ENCODE results near the gene RBPMS2. TPM values are rescaled to one million over a fixed set of nuclear protein-coding genes. Genes with fewer than 3 reads are reported as not detected.

The RBPMS2 gene
- total RNA-seq, 1 donor from 2014 or later: 3.7 TPM

DNA sequence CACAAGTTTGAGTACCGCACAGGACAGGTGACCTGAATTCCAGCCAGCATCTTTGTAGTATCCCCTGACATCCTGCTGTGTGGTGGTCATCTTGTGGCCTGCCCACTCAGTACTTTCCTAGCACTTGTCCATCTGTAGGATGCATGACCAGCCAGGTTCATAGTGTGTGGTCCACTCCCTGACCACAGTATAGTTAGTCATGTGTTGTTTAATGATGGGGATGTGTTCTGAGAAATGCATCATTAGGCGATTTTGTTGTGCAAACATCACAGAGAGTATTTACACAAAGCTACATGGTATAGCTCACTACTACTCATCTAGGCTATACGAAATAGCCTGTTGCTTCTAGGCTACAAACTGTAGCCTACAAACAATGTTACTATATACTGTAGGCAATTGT is 16.9 kb upstream of the RBPMS2 start:
- Histone ChIP-seq H3K4me1 (no peaks in the 10 kb centered on the region), H3K27me3 (no peaks in the 10 kb centered on the region), H3K27ac (no peak overlapping the region), H3K9me3 (no peaks in the 10 kb centered on the region), H3K36me3 (no peaks in the 10 kb centered on the region), H3K4me3 (no peak overlapping the region)
- DNase-seq (ENCODE audit: extremely low spot score in 2 of 2): no peak
- intact Hi-C loops (cut with DNase I): no loop called here
- TF ChIP-seq, protein P1, sequence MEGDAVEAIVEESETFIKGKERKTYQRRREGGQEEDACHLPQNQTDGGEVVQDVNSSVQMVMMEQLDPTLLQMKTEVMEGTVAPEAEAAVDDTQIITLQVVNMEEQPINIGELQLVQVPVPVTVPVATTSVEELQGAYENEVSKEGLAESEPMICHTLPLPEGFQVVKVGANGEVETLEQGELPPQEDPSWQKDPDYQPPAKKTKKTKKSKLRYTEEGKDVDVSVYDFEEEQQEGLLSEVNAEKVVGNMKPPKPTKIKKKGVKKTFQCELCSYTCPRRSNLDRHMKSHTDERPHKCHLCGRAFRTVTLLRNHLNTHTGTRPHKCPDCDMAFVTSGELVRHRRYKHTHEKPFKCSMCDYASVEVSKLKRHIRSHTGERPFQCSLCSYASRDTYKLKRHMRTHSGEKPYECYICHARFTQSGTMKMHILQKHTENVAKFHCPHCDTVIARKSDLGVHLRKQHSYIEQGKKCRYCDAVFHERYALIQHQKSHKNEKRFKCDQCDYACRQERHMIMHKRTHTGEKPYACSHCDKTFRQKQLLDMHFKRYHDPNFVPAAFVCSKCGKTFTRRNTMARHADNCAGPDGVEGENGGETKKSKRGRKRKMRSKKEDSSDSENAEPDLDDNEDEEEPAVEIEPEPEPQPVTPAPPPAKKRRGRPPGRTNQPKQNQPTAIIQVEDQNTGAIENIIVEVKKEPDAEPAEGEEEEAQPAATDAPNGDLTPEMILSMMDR (IDR thresholded peaks at IDR 0.05): no peak
- TF ChIP-seq POLR2A (IDR thresholded peaks at IDR 0.05) (no peak), POLR2AphosphoS5 (IDR thresholded peaks at IDR 0.05; ENCODE audit: insufficient read depth in 1 of 2, low read depth in 1 of 2) (no peak)

DNA sequence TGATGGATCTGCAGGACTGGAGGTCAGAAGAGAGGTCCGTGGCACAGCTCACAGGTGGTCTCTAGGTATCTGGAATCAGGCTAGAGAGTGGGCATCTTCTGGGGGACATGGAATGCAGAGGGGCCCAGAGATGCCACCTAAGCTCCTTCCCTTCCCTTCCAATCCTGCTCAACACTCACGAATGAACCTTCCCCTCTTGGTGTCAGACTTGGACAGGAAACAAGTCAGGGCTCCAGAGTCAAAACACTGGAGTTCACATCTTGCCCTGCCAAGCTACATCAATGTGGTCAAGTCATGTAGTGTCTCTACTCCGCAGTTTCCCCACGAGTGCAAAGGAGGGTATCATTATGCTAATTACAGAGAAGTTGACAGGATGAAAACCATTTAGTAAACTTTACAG is 16.0 kb upstream of the RBPMS2 start:
- Histone ChIP-seq H3K4me1 (no peaks in the 10 kb centered on the region), H3K9me3 (no peaks in the 10 kb centered on the region), H3K36me3 (no peaks in the 10 kb centered on the region), H3K27ac (no peak overlapping the region), H3K4me3 (no peak overlapping the region), H3K27me3 (no peaks in the 10 kb centered on the region)
- no peak for DNase-seq (ENCODE audit: extremely low spot score in 2 of 2)
- intact Hi-C loops (cut with DNase I): no loop called here
- TF ChIP-seq, protein P1 (IDR thresholded peaks at IDR 0.05): no peak
- TF ChIP-seq POLR2AphosphoS5 (IDR thresholded peaks at IDR 0.05; ENCODE audit: insufficient read depth in 1 of 2, low read depth in 1 of 2) (no peak), POLR2A (IDR thresholded peaks at IDR 0.05) (no peak)

DNA sequence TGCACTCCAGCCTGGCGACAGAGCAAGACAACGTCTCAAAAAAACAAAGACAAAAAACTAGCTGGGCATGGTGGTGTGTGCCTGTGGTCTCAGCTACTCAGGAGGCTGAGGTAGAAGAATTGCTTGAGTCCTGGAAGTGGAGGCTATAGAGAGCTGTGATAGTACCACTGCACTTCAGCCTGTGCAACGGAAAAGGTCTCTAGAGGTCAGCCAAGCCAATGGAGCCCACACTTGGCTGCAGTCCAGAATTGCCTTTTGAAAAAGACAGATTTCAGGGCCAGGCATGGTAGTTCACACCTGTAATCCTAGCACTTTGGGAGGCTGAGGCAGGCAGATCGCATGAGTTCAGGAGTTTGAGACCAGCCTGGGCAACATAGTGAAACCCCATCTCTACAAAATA is 8.4 kb upstream of the RBPMS2 start:
- Histone ChIP-seq H3K27ac (no peak overlapping the region), H3K9me3 (no peaks in the 10 kb centered on the region), H3K27me3 (no peaks in the 10 kb centered on the region), H3K4me1 (no peaks in the 10 kb centered on the region), H3K36me3 (no peaks in the 10 kb centered on the region), H3K4me3 (no peak overlapping the region)
- intact Hi-C loops (cut with DNase I): no loop called here
- DNase-seq (ENCODE audit: extremely low spot score in 2 of 2): no peak
- no peak for TF ChIP-seq POLR2AphosphoS5 (IDR thresholded peaks at IDR 0.05; ENCODE audit: insufficient read depth in 1 of 2, low read depth in 1 of 2)
- TF ChIP-seq, protein P1 (IDR thresholded peaks at IDR 0.05): no peak
- no peak for TF ChIP-seq POLR2A (IDR thresholded peaks at IDR 0.05)

DNA sequence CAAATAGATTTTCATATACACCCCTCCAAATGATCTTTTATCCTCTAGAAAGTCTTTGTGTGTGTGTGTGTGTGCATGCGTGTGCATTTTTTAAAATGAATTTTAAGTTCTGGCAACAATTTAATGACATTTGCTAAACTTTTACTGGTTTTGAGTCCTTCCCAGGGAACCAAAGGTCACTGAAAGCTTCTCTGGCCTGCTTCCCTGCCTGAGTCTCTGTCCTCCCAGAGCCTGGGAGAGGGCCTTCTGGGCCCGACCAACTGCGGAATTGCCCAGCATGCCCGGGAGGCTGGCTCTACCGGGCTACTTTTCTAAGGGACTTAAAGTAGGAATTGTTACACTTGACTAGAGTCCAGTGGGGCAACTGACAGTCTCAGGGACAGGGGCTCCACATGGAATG is 7.4 kb upstream of the RBPMS2 start:
- DNase-seq (ENCODE audit: extremely low spot score in 2 of 2): no peak
- Histone ChIP-seq H3K36me3 (no peaks in the 10 kb centered on the region), H3K9me3 (no peaks in the 10 kb centered on the region), H3K4me3 (no peak overlapping the region), H3K27ac (peak overlapping the region; percentile 33), H3K27me3 (no peaks in the 10 kb centered on the region), H3K4me1 (no peaks in the 10 kb centered on the region)
- TF ChIP-seq, protein P1 (IDR thresholded peaks at IDR 0.05): no peak
- TF ChIP-seq POLR2AphosphoS5 (IDR thresholded peaks at IDR 0.05; ENCODE audit: insufficient read depth in 1 of 2, low read depth in 1 of 2) (no peak), POLR2A (IDR thresholded peaks at IDR 0.05) (no peak)
- intact Hi-C loops (cut with DNase I): no loop called here

DNA sequence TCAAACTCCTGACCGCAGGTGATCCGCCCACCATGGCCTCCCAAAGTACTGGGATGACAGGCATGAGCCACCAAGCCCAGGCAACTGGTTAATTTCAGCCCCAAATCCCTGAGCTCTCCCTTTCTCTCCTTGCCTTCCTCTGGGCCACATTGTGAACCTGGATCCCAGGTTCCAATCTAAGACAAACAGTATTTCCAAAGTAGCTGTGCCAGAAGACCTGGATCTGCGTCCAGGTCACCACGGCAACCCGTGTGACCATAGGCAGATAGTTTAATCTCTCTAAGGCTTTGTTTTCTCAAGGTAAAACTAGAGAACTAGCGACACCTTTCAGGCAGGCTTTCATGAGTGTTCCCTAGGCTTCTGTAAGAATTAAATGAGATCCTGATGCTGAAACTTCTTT is 5.9 kb upstream of the RBPMS2 start:
- Histone ChIP-seq H3K9me3 (no peaks in the 10 kb centered on the region), H3K4me1 (peaks cover 9% of the 10 kb centered on the region), H3K27ac (no peak overlapping the region), H3K36me3 (no peaks in the 10 kb centered on the region), H3K4me3 (no peak overlapping the region), H3K27me3 (no peaks in the 10 kb centered on the region)
- DNase-seq (ENCODE audit: extremely low spot score in 2 of 2): no peak
- TF ChIP-seq POLR2A (IDR thresholded peaks at IDR 0.05): no peak
- no peak for TF ChIP-seq POLR2AphosphoS5 (IDR thresholded peaks at IDR 0.05; ENCODE audit: insufficient read depth in 1 of 2, low read depth in 1 of 2)
- TF ChIP-seq, protein P1 (IDR thresholded peaks at IDR 0.05): no peak
- intact Hi-C loops (cut with DNase I): no loop called here
